ENCODE measurements around the gene FAM13A. TPM values are rescaled to one million over a fixed set of nuclear protein-coding genes. Genes with fewer than 3 reads are reported as not detected.

FAM13A gene
- total and polyA plus RNA-seq, 9 of the 15 experiments (the other 6 are each of a cell fraction or from before 2014, with no cell fraction given) = 11.3 to 23.3 (median 14.7) TPM

GRCh38 chr4:88818631-88819470 is 238.1 kb downstream of the FAM13A start:
- H3K9me3 ChIP-seq (replicated peaks; ENCODE audit: control insufficient read depth, insufficient read depth, low read depth, low read length) = no peaks in the 10 kb centered on the region
- no peaks in the 10 kb centered on the region for H3K27me3 ChIP-seq (ENCODE audit: control insufficient read depth in 2 of 2, insufficient read depth in 2 of 2, low read length in 2 of 2)
- no peak for ATAC-seq
- no peak overlapping the region for H3K4me3 ChIP-seq
- peak in 2 of 4 experiments; percentile 15 to 47 for DNase-seq (ENCODE audit: extremely low read depth in 1 of 4, low spot score in 3 of 4)
- H3K9me1 ChIP-seq (ENCODE audit: control insufficient read depth, insufficient read depth, low read length) = no peaks in the 10 kb centered on the region
- no peaks in the 10 kb centered on the region for H4K20me1 ChIP-seq (replicated peaks; ENCODE audit: control insufficient read depth, insufficient read depth, low read length)
- H3K79me2 ChIP-seq (ENCODE audit: control insufficient read depth, insufficient read depth, low read length) = peaks cover 61% of the 10 kb centered on the region; the same call in 2 of the 3 replicates
- H3K4me1 ChIP-seq (replicated peaks in 1 of 2; ENCODE audit: control insufficient read depth in 2 of 2, insufficient read depth in 2 of 2, low read length in 2 of 2) = peaks cover 8 to 10% of the 10 kb centered on the region in 2 experiments; a peak in 3 of 5 replicates
- H3K36me3 ChIP-seq (ENCODE audit: control insufficient read depth, insufficient read depth, low read length) = no peaks in the 10 kb centered on the region
- intact Hi-C loops (cut with micrococcal nuclease) = loop anchor here (1.0 to 5.0 kb wide), 2 partner anchors 205 to 292 kb away; no protein-coding TSS in a partner anchor
- POLR2A ChIA-PET = interaction anchor here (0.5 to 1.6 kb wide), 3 partner anchors 204 to 288 kb away, joined by 3 to 7 read pairs (median 3); no protein-coding TSS in a partner anchor
- peak; percentile 60 for FAIRE-seq
- in situ Hi-C loops (cut with MboI) = loop anchor here (5.0 to 25.0 kb wide), 2 partner anchors 193 to 282 kb away; no protein-coding TSS in a partner anchor
- no TSS peak for BruUV-seq (replicated peaks)
- no peak overlapping the region for H3K9ac ChIP-seq (ENCODE audit: insufficient read depth in 1 of 2, low read depth in 2 of 2, low read length in 2 of 2)
- WGBS (ENCODE audit: insufficient coverage, low coverage, missing lambda C conversion rate) = 33% methylated on average over 5 of the region's 5 CpGs
- H3K4me2 ChIP-seq (ENCODE audit: insufficient read depth, low read length) = no peak overlapping the region; the same call in 1 of the 2 replicates
- no peak overlapping the region for H3K27ac ChIP-seq (ENCODE audit: extremely low read depth, low read depth, low read length)
- CTCF ChIA-PET (ENCODE audit: low intra/inter-chr PET ratio) = interaction anchor here (0.6 to 2.1 kb wide), 3 partner anchors 72 to 205 kb away, joined by 4 to 21 read pairs (median 9); no protein-coding TSS in a partner anchor
- H2AFZ ChIP-seq (ENCODE audit: low read depth, low read length) = no peak overlapping the region
- TF ChIP-seq RCOR1 (IDR thresholded peaks at IDR 0.05; ENCODE audit: borderline replicate concordance in 1 of 2, low read depth in 2 of 2, low read length in 2 of 2) (no peak), NFXL1 (CRISPR knock-in tag; IDR thresholded peaks at IDR 0.05) (no peak), PTBP1 (IDR thresholded peaks at IDR 0.05; ENCODE audit: low read depth, low read length) (no peak), RAD21 (CRISPR knock-in tag; conservative IDR thresholded peaks at IDR 0.05 in 1 of 2, IDR thresholded peaks at IDR 0.05 in 1 of 2) (peak; percentile 77 to 78), JUND (IDR thresholded peaks at IDR 0.05; ENCODE audit: borderline replicate concordance, low read depth, low read length) (no peak), JUND (tag; IDR thresholded peaks at IDR 0.05; ENCODE audit: borderline replicate concordance, low read depth, low read length) (no peak)
- TF ChIP-seq, protein P1, sequence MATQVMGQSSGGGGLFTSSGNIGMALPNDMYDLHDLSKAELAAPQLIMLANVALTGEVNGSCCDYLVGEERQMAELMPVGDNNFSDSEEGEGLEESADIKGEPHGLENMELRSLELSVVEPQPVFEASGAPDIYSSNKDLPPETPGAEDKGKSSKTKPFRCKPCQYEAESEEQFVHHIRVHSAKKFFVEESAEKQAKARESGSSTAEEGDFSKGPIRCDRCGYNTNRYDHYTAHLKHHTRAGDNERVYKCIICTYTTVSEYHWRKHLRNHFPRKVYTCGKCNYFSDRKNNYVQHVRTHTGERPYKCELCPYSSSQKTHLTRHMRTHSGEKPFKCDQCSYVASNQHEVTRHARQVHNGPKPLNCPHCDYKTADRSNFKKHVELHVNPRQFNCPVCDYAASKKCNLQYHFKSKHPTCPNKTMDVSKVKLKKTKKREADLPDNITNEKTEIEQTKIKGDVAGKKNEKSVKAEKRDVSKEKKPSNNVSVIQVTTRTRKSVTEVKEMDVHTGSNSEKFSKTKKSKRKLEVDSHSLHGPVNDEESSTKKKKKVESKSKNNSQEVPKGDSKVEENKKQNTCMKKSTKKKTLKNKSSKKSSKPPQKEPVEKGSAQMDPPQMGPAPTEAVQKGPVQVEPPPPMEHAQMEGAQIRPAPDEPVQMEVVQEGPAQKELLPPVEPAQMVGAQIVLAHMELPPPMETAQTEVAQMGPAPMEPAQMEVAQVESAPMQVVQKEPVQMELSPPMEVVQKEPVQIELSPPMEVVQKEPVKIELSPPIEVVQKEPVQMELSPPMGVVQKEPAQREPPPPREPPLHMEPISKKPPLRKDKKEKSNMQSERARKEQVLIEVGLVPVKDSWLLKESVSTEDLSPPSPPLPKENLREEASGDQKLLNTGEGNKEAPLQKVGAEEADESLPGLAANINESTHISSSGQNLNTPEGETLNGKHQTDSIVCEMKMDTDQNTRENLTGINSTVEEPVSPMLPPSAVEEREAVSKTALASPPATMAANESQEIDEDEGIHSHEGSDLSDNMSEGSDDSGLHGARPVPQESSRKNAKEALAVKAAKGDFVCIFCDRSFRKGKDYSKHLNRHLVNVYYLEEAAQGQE (IDR thresholded peaks at IDR 0.05; ENCODE audit: borderline replicate concordance) = peak; percentile 62; the same call in 1 of the 2 replicates
- TF ChIP-seq, protein P1 (CRISPR knock-in tag; IDR thresholded peaks at IDR 0.05; ENCODE audit: low read depth) = no peak
- TF ChIP-seq, protein P2, sequence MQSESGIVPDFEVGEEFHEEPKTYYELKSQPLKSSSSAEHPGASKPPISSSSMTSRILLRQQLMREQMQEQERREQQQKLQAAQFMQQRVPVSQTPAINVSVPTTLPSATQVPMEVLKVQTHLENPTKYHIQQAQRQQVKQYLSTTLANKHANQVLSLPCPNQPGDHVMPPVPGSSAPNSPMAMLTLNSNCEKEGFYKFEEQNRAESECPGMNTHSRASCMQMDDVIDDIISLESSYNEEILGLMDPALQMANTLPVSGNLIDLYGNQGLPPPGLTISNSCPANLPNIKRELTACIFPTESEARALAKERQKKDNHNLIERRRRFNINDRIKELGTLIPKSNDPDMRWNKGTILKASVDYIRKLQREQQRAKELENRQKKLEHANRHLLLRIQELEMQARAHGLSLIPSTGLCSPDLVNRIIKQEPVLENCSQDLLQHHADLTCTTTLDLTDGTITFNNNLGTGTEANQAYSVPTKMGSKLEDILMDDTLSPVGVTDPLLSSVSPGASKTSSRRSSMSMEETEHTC (IDR thresholded peaks at IDR 0.05) = no peak
- TF ChIP-seq, protein P3, sequence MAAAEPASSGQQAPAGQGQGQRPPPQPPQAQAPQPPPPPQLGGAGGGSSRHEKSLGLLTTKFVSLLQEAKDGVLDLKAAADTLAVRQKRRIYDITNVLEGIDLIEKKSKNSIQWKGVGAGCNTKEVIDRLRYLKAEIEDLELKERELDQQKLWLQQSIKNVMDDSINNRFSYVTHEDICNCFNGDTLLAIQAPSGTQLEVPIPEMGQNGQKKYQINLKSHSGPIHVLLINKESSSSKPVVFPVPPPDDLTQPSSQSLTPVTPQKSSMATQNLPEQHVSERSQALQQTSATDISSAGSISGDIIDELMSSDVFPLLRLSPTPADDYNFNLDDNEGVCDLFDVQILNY (CRISPR knock-in tag; IDR thresholded peaks at IDR 0.05) = no peak

Data from K562 (cell line).